NCI-H1694 (cell line): ENCODE data around the gene ZSCAN26.

Experiments
- DNase-seq: peaks from one replicate; lab custom pipeline; 2025; lab: John Stamatoyannopoulos, UW

Gene ZSCAN26

GRCh38 chr6:28322661-28323060, 55.7 kb downstream of the ZSCAN26 start:
- DNase-seq = no peak

GRCh38 chr6:28323813-28324424, 57.0 kb downstream of the ZSCAN26 start:
- DNase-seq = no peak

GRCh38 chr6:28326371-28326948, 59.5 kb downstream of the ZSCAN26 start:
- no peak for DNase-seq
